ENCODE data around the gene SLC25A23.

- TF ChIP-seq MAZ (IDR thresholded peaks at IDR 0.05; ENCODE audit: borderline replicate concordance, low read depth, low read length): no peak
- TF ChIP-seq, protein P1, sequence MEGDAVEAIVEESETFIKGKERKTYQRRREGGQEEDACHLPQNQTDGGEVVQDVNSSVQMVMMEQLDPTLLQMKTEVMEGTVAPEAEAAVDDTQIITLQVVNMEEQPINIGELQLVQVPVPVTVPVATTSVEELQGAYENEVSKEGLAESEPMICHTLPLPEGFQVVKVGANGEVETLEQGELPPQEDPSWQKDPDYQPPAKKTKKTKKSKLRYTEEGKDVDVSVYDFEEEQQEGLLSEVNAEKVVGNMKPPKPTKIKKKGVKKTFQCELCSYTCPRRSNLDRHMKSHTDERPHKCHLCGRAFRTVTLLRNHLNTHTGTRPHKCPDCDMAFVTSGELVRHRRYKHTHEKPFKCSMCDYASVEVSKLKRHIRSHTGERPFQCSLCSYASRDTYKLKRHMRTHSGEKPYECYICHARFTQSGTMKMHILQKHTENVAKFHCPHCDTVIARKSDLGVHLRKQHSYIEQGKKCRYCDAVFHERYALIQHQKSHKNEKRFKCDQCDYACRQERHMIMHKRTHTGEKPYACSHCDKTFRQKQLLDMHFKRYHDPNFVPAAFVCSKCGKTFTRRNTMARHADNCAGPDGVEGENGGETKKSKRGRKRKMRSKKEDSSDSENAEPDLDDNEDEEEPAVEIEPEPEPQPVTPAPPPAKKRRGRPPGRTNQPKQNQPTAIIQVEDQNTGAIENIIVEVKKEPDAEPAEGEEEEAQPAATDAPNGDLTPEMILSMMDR (IDR thresholded peaks at IDR 0.05): no peak
- TF ChIP-seq KDM1A (IDR thresholded peaks at IDR 0.05; ENCODE audit: low read depth): no peak
- no peak for TF ChIP-seq HOXA7 (CRISPR knock-in tag; IDR thresholded peaks at IDR 0.05)
- no peak for TF ChIP-seq EP300 (IDR thresholded peaks at IDR 0.05)
- no peak for TF ChIP-seq POLR2A (IDR thresholded peaks at IDR 0.05; ENCODE audit: low read length)
- TF ChIP-seq MAX (IDR thresholded peaks at IDR 0.05): no peak
- TF ChIP-seq RCOR1 (IDR thresholded peaks at IDR 0.05; ENCODE audit: low read depth, low read length): no peak
Observed at GRCh38 chr19:6484230-6484629, 24.6 kb upstream of the SLC25A23 start.
